ENCODE results near the gene CCT5. TPM values are rescaled to one million over a fixed set of nuclear protein-coding genes. Genes with fewer than 3 reads are reported as not detected.

CCT5 gene
- total RNA-seq, 1 experiment from 2014 or later, result 532 TPM

- Histone ChIP-seq H3K18ac (ENCODE audit: insufficient read length, low read depth, low read length) (no peak overlapping the region), H2BK12ac (ENCODE audit: insufficient read length, low read depth, low read length) (no peak overlapping the region), H3K4me2 (ENCODE audit: insufficient read depth, insufficient read length, low read length) (no peak overlapping the region), H3K4ac (ENCODE audit: low read depth, low read length) (no peak overlapping the region), H2BK5ac (ENCODE audit: insufficient read length, low read length) (no peak overlapping the region), H4K91ac (ENCODE audit: insufficient read length, low read depth, low read length) (no peak overlapping the region), H3K9me3 (ENCODE audit: control insufficient read depth, low read depth, low read length) (no peaks in the 10 kb centered on the region), H4K5ac (ENCODE audit: insufficient read length, low read depth, low read length) (no peak overlapping the region), H2AFZ (ENCODE audit: low read length) (no peak overlapping the region), H3T11ph (ENCODE audit: low read length) (no peak overlapping the region), H2BK120ac (ENCODE audit: low read depth, low read length, poor library complexity, severe bottlenecking) (no peak overlapping the region), H2BK15ac (ENCODE audit: low read depth, low read length) (no peak overlapping the region), H3K56ac (ENCODE audit: insufficient read length, low read depth, low read length) (no peak overlapping the region), H4K8ac (replicated peaks; ENCODE audit: insufficient read length, low read depth, low read length) (no peak overlapping the region), H3K79me2 (ENCODE audit: insufficient read depth, low read length) (no peaks in the 10 kb centered on the region), H3K23me2 (ENCODE audit: insufficient read length, low read depth, low read length, poor library complexity, severe bottlenecking) (no peaks in the 10 kb centered on the region), H3K79me1 (ENCODE audit: insufficient read depth, low read depth, low read length, poor library complexity, severe bottlenecking) (no peaks in the 10 kb centered on the region), H3K9ac (ENCODE audit: extremely low read depth, insufficient read length, low read length) (no peak overlapping the region), H2BK20ac (ENCODE audit: low read depth, low read length, poor library complexity, severe bottlenecking) (no peak overlapping the region), H3K14ac (ENCODE audit: insufficient read depth, low read length) (no peak overlapping the region), H3K23ac (ENCODE audit: insufficient read length, low read depth, low read length) (no peak overlapping the region), H3K27me3 (ENCODE audit: insufficient read depth, low read length) (no peaks in the 10 kb centered on the region), H3K4me1 (ENCODE audit: insufficient read depth, low read length) (no peaks in the 10 kb centered on the region), H2AK5ac (ENCODE audit: insufficient read length, low read length) (no peak overlapping the region), H4K20me1 (ENCODE audit: control insufficient read depth, insufficient read depth, insufficient read length) (no peaks in the 10 kb centered on the region), H3K27ac (ENCODE audit: insufficient read length, low read depth, low read length) (no peak overlapping the region)
- peaks cover 9 to 10% of the 10 kb centered on the region in 2 experiments for H3K4me1 Mint-ChIP-seq
- no peak for TF ChIP-seq CTCF (conservative IDR thresholded peaks at IDR 0.05)
- H3K27ac Mint-ChIP-seq, result no peak overlapping the region
- H3K4me3 Mint-ChIP-seq, result no peak overlapping the region
- no CpG with 5 or more reads among the region's 5 CpGs for WGBS (ENCODE audit: extremely low coverage, insufficient read length, low lambda C conversion rate)
- no peaks in the 10 kb centered on the region for H3K36me3 Mint-ChIP-seq (ENCODE audit: insufficient read depth in 1 of 3, low read depth in 3 of 3)
- no peaks in the 10 kb centered on the region for H3K27me3 Mint-ChIP-seq (ENCODE audit: low read depth)
- no peak for DNase-seq
- H3K9me3 Mint-ChIP-seq, result no peaks in the 10 kb centered on the region
Measured at GRCh38 chr5:10215366-10215765, 34.7 kb upstream of the CCT5 start.

Data from H9 (cell line).